GM19025 (cell line): ENCODE data around the gene ECT2.
"Not testable (repeated sequence)": the region's sequence is repeated elsewhere in the genome, so short reads cannot be mapped to it uniquely, and the experiment has no call there.

ENCODE experiments used
- ATAC-seq: cut with Tn5 transposase; IDR thresholded peaks from one replicate; pipeline ENCODE4 v1.9.1; 2021; ENCODE audit warnings: mild to moderate bottlenecking, low read depth, moderate library complexity; ENCODE audit not compliant: unreplicated experiment

Gene ECT2

GRCh38 chr3:172853005-172853404 lies 102.5 kb downstream of the ECT2 start:
- no peak for ATAC-seq

- ATAC-seq, result no peak
Measured at GRCh38 chr3:172853921-172854666, 103.6 kb downstream of the ECT2 start.

- no peak for ATAC-seq
Measured at GRCh38 chr3:172855037-172855436, 104.5 kb downstream of the ECT2 start.

DNA sequence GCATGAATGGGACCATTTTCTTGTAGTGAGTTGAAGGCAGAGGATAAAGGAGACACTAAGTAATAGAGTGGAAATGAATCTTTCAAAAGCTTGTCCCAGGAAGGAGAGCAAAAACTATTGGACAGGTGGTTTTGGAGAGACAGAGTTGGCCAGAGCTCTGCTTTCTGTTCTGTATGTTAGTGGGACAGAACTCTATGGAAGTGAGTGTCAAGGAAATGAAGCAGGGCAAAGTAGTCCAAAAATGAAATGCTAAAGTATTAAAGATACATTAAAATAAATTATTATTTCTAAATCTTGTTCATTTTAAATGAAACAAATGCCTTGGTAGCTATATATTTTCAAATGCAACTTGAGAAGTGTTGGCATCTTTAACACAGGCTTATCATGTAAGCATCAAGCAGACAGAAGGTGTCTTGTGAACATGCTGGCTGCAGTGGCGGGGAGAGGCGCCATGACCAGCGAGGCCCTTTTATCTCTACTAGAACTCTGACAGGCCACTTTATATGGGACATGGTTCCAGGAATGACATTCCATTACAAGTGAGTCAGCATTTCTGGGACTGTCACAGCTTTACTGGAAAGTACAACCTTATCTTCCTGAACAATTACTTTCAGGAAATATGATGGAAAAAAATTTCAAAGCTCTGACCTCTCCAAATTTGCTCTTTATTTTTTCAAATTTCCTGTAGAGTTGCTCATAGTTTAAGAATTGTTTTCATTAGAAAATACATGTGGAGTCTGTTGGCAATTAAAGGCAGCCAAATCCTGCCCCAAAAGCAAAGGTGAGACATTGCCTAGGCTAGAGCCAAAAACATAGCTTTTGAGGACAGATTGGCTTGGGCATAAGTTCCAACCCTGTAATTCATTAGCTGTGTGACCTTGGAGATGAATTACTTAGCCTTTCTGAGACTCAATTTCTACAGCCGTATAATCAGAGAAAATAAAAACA lies 106.5 kb downstream of the ECT2 start:
- no peak for ATAC-seq

- no peak for ATAC-seq
Measured at GRCh38 chr3:172859041-172859440, 108.5 kb downstream of the ECT2 start.

GRCh38 chr3:172866726-172867350 lies 116.3 kb downstream of the ECT2 start:
- ATAC-seq, result not testable (repeated sequence)

GRCh38 chr3:172868582-172869200 lies 118.2 kb downstream of the ECT2 start:
- no peak for ATAC-seq

DNA sequence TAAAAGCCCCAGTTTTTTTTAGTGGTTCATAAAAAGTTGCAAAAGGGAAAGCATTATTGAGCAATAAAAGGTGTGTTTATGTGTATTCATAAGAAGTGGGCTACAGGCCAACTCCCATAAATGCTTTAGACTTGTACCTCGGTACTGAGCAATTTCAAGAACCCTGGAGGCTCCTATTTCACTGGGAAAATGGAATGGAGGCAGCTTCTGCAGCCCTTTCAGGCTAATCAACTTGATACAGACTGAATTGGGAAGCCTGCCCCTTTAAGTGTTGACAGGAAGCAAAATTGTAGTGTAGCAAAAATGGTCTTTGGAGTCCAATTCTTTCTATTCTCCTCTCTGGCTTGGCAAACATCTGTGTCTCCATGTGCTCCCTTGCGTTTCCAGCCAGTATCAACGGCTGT lies 118.8 kb downstream of the ECT2 start:
- ATAC-seq, result no peak

GRCh38 chr3:172869784-172870518 lies 119.4 kb downstream of the ECT2 start:
- no peak for ATAC-seq
